Measurements from ENCODE around the gene CBFA2T3.

Gene CBFA2T3

DNA sequence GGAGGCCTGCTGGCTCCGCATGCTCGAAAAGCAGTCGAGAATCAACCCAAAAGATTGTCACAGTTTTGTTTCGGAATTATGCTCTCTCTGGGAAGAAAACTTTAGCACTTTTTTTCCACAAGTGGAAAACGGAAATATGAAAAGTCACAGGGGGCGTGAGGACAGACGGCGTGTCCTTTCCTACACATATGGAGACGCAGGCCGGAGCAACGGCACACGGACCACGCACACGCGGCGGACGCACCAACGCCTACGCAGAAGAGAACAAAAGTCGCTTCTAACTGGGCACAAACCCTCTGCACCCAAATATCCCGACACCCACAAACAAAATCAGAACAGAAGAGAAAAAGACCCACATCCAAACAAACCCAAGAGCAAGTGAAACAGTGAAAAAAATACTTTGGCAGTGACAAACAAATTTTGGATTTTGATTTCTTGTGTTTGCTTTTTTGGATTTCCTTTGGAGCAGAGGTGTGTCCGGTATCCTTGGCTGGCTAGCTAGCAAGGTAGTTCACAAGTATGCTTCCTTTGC lies 101.2 kb downstream of the CBFA2T3 start:
- H3K4me1 ChIP-seq (ENCODE audit: insufficient read depth, low read length) = no peaks in the 10 kb centered on the region
- H3K9ac ChIP-seq (ENCODE audit: low read depth, low read length) = no peak overlapping the region
- H3K36me3 ChIP-seq (ENCODE audit: insufficient read depth, low read length) = no peaks in the 10 kb centered on the region
- no peaks in the 10 kb centered on the region for H3K9me3 ChIP-seq (ENCODE audit: control insufficient read depth, insufficient read depth, low read length)

DNA sequence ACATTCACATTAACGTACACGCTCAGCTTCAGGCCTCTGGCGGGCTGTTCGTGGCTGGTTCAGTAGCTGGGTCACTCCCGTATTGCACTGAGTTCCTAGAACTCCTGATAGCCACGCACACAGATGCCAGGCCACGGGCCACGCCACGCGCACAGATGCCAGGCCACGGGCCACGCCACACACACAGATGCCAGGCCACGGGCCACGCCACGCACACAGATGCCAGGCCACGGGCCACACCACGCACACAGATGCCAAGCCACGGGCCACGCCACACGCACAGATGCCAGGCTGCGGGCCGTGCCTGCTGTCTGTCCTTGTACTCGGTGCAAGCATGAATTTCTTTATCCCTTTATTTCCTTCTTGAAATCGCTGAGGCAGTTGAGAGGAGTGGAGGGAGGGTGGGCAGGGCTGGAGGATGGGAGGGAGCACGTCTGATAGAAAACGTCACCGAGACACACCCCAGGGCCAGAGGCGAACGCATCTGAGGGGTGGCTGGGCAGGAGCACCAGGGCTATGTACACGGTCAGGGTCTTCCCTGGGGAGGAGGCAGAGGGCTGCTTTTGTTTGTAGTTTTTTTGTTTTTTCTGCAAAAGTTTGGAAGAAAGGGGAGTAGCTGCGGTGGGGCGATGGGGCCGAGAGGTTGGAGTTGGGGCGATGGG lies 101.9 kb downstream of the CBFA2T3 start:
- no peaks in the 10 kb centered on the region for H3K9me3 ChIP-seq (ENCODE audit: control insufficient read depth, insufficient read depth, low read length)
- no peaks in the 10 kb centered on the region for H3K4me1 ChIP-seq (ENCODE audit: insufficient read depth, low read length)
- no peak overlapping the region for H3K9ac ChIP-seq (ENCODE audit: low read depth, low read length)
- no peaks in the 10 kb centered on the region for H3K36me3 ChIP-seq (ENCODE audit: insufficient read depth, low read length)

- Histone ChIP-seq H3K9me3 (ENCODE audit: control insufficient read depth, insufficient read depth, low read length) (no peaks in the 10 kb centered on the region), H3K9ac (ENCODE audit: low read depth, low read length) (no peak overlapping the region), H3K36me3 (ENCODE audit: insufficient read depth, low read length) (no peaks in the 10 kb centered on the region), H3K4me1 (ENCODE audit: insufficient read depth, low read length) (no peaks in the 10 kb centered on the region)
Measured at GRCh38 chr16:88872650-88873331, 104.2 kb downstream of the CBFA2T3 start.

GRCh38 chr16:88871730-88872416 lies 105.1 kb downstream of the CBFA2T3 start:
- Histone ChIP-seq H3K9ac (ENCODE audit: low read depth, low read length) (no peak overlapping the region), H3K4me1 (ENCODE audit: insufficient read depth, low read length) (no peaks in the 10 kb centered on the region), H3K9me3 (ENCODE audit: control insufficient read depth, insufficient read depth, low read length) (no peaks in the 10 kb centered on the region), H3K36me3 (ENCODE audit: insufficient read depth, low read length) (no peaks in the 10 kb centered on the region)

DNA sequence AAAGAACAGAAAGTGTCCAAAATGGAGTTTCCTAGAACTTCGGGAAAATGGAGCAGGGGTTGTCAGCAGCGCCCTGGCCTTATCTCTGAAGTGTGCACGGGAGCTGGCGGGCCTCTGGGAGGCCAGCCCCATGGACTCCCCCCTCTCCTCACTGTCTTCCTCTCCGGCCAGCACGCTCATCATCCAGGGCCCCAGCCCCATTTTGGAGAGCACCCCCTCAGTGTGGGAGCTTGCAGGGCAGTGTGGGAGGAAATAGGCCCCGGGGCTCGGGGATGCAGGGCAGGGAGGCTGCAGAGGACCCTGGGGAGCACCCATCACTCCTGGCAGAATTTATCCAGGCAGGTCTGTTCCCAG lies 105.7 kb downstream of the CBFA2T3 start:
- Histone ChIP-seq H3K4me1 (ENCODE audit: insufficient read depth, low read length) (no peaks in the 10 kb centered on the region), H3K36me3 (ENCODE audit: insufficient read depth, low read length) (no peaks in the 10 kb centered on the region), H3K9me3 (ENCODE audit: control insufficient read depth, insufficient read depth, low read length) (no peaks in the 10 kb centered on the region), H3K9ac (ENCODE audit: low read depth, low read length) (no peak overlapping the region)

DNA sequence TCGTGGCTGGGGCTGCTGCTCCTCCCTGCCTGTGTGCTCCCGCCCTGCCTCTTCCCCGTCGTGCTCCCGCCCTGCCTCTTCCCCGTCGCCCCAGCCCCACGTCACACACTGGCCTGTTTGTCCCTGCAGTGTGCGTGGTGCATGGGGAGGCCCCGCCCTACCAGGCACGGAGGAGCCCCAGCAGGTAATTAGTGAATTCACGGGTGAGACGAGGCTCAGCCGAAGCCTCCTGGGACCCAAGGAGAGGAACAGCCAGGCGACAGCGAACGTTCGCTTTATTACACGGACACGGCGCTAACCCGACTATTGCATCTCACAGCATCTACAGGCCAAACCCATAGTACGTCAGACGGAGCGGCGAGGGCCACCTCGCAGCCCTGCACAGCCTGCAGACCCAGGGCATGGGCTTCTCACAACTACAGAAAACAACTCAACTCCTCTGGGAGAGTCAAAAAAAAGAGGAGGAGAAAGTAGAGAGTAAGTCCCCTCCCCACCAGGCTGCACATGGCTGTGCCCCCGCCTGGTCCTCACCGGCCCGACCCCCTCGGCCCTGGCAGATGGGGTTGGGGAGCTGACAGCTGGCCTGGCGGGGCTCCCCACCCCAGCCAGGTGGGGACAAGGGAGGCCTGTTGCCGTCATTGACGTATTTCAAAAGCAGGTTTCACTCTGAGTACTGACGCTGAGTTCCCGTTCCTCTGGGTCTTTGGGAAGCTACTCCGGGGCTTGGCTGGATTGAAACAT lies 106.2 kb downstream of the CBFA2T3 start:
- Histone ChIP-seq H3K9me3 (ENCODE audit: control insufficient read depth, insufficient read depth, low read length) (no peaks in the 10 kb centered on the region), H3K9ac (ENCODE audit: low read depth, low read length) (no peak overlapping the region), H3K36me3 (ENCODE audit: insufficient read depth, low read length) (no peaks in the 10 kb centered on the region), H3K4me1 (ENCODE audit: insufficient read depth, low read length) (no peaks in the 10 kb centered on the region)

DNA sequence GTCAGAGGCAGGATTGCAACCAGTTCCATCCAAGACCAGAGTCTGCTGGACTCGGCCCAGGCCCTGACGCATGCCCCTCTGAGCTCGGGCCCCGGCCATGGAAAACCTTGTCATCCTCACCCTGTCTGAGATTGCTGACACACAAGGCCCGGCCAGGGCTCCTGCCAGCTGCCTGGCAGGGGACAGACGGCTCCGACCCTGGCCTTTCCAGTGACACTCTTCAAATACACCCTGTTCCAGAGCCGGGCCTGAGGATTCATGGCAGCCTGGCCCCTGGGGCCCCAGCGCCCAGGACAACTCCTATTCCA lies 107.4 kb downstream of the CBFA2T3 start:
- Histone ChIP-seq H3K9ac (ENCODE audit: low read depth, low read length) (no peak overlapping the region), H3K9me3 (ENCODE audit: control insufficient read depth, insufficient read depth, low read length) (no peaks in the 10 kb centered on the region)

GRCh38 chr16:88868974-88869672 lies 107.9 kb downstream of the CBFA2T3 start:
- Histone ChIP-seq H3K36me3 (ENCODE audit: insufficient read depth, low read length) (no peaks in the 10 kb centered on the region), H3K4me1 (ENCODE audit: insufficient read depth, low read length) (no peaks in the 10 kb centered on the region), H3K9ac (ENCODE audit: low read depth, low read length) (no peak overlapping the region), H3K9me3 (ENCODE audit: control insufficient read depth, insufficient read depth, low read length) (no peaks in the 10 kb centered on the region)

More for the DNA sequence above, 107.4 kb downstream of the CBFA2T3 start:
- Histone ChIP-seq H3K36me3 (ENCODE audit: insufficient read depth, low read length) (no peaks in the 10 kb centered on the region), H3K4me1 (ENCODE audit: insufficient read depth, low read length) (no peaks in the 10 kb centered on the region)

- H3K9ac ChIP-seq (ENCODE audit: low read depth, low read length) = no peak overlapping the region
- no peaks in the 10 kb centered on the region for H3K4me1 ChIP-seq (ENCODE audit: insufficient read depth, low read length)
- no peaks in the 10 kb centered on the region for H3K36me3 ChIP-seq (ENCODE audit: insufficient read depth, low read length)
- H3K9me3 ChIP-seq (ENCODE audit: control insufficient read depth, insufficient read depth, low read length) = no peaks in the 10 kb centered on the region
Measured at GRCh38 chr16:88867581-88868246, 109.3 kb downstream of the CBFA2T3 start.

GRCh38 chr16:88866151-88866920 lies 110.7 kb downstream of the CBFA2T3 start, which contains the start of gene PABPN1L:
Gene PABPN1L (minus strand): TSS chr16:88866660. CDS start chr16:88866606, 54 bp downstream.
- no peaks in the 10 kb centered on the region for H3K4me1 ChIP-seq (ENCODE audit: insufficient read depth, low read length)
- H3K9ac ChIP-seq (ENCODE audit: low read depth, low read length) = no peak within 1 kb of the TSS
- no peaks in the 10 kb centered on the region for H3K36me3 ChIP-seq (ENCODE audit: insufficient read depth, low read length)
- no peaks in the 10 kb centered on the region for H3K9me3 ChIP-seq (ENCODE audit: control insufficient read depth, insufficient read depth, low read length)

- no peak overlapping the region for H3K9ac ChIP-seq (ENCODE audit: low read depth, low read length)
- H3K36me3 ChIP-seq (ENCODE audit: insufficient read depth, low read length) = peaks cover 4% of the 10 kb centered on the region; the same call in 1 of the 2 replicates
- H3K4me1 ChIP-seq (ENCODE audit: insufficient read depth, low read length) = no peaks in the 10 kb centered on the region
Measured at GRCh38 chr16:88865742-88866141, 111.3 kb downstream of the CBFA2T3 start.

DNA sequence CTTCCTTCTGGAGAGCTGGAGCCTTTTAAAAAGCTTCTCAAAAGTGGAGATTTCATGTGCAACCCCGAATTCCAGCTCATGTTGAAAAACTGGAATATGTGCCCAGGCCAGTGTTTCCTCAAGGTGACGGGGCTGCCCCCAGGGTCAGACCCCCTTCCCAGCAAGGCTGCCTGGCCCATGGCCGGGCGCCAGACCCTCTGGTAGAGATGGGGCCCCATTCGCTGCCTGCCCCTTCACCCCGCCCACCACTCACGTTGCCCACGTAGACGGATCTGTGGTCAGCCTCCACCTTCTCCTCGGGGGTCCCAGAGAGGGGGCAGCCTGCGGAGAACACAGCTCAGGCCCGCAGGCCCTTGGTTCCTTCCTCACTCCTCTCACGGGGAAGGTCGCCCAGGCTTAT lies 111.7 kb downstream of the CBFA2T3 start:
- Histone ChIP-seq H3K9me3 (ENCODE audit: control insufficient read depth, insufficient read depth, low read length) (no peaks in the 10 kb centered on the region), H3K36me3 (ENCODE audit: insufficient read depth, low read length) (peaks cover 4% of the 10 kb centered on the region; the same call in 1 of the 2 replicates), H3K9ac (ENCODE audit: low read depth, low read length) (no peak overlapping the region), H3K4me1 (ENCODE audit: insufficient read depth, low read length) (no peaks in the 10 kb centered on the region)

More at GRCh38 chr16:88865742-88866141, 111.3 kb downstream of the CBFA2T3 start:
- H3K9me3 ChIP-seq (ENCODE audit: control insufficient read depth, insufficient read depth, low read length) = no peaks in the 10 kb centered on the region

- no peaks in the 10 kb centered on the region for H3K9me3 ChIP-seq (ENCODE audit: control insufficient read depth, insufficient read depth, low read length)
- peaks cover 4% of the 10 kb centered on the region; the same call in 1 of the 2 replicates for H3K36me3 ChIP-seq (ENCODE audit: insufficient read depth, low read length)
- H3K4me1 ChIP-seq (ENCODE audit: insufficient read depth, low read length) = no peaks in the 10 kb centered on the region
- no peak overlapping the region for H3K9ac ChIP-seq (ENCODE audit: low read depth, low read length)
Measured at GRCh38 chr16:88864521-88864920, 112.5 kb downstream of the CBFA2T3 start.
